WTC11 (cell line): ENCODE measurements around the gene BBS9.

Source experiments
- ATF3 ChIP-seq: sonication (generic); formaldehyde crosslinking; conservative IDR thresholded peaks from 2 replicates; pipeline ENCODE4 v1.8.1; 2022; ENCODE audit warnings: mild to moderate bottlenecking, missing genetic modification reagents
- CTCF ChIP-seq: fragments of 200-600 bp; IDR thresholded peaks from 2 replicates; pipeline ENCODE4 v1.8.0; 2022; ENCODE audit warnings: antibody characterized with exemption

GRCh38 chr7:33446551-33446950 is 317.2 kb downstream of the BBS9 start:
- TF ChIP-seq ATF3 (CRISPR knock-in tag) (no peak), CTCF (no peak)
